GM12878 (cell line): Measurements from ENCODE around the gene GINS1. TPM values are rescaled to one million over a fixed set of nuclear protein-coding genes. Genes with fewer than 3 reads are reported as not detected.

ENCODE experiments used
- ATAC-seq: fragments of 200-7000 bp; cut with Tn5 transposase; 3 replicates; pipeline ENCODE4 v1.9.1; 2020; ENCODE audit warnings: mild to moderate bottlenecking, moderate library complexity
- BruUV-seq: library from RNA; stranded (reverse); fragments of 400-500 nt; replicated peaks from 2 replicates; lab custom pipeline; 2021; lab: Mats Ljungman, UMichigan
- CTCF ChIA-PET: fragments of 300-600 bp; sonication (Branson Sonifier 250); formaldehyde crosslinking; extraction: SDS; loops from one replicate; lab custom pipeline; 2021; ENCODE audit warnings: inconsistent platforms; lab: Yijun Ruan, JAX
- POLR2A ChIA-PET: fragments of 350-600 bp; formaldehyde crosslinking; extraction: SDS; loops from one replicate; lab custom pipeline; 2021; ENCODE audit warnings: inconsistent platforms; lab: Charles Lee
- RAD21 ChIA-PET: fragments of 300-600 bp; sonication (Branson Sonifier 250); formaldehyde crosslinking; loops from one replicate; lab custom pipeline; 2023; ENCODE audit warnings: antibody characterized with exemption; ENCODE audit not compliant: unreplicated experiment; lab: Charles Lee
- SMC1A ChIA-PET: fragments of 300-600 bp; sonication (Branson Sonifier 250); formaldehyde crosslinking; loops from one replicate; lab custom pipeline; 2023; ENCODE audit not compliant: unreplicated experiment, uncharacterized antibody; lab: Charles Lee
- DNase-seq: peaks from one replicate; pipeline ENCODE4 v3.0.0-alpha.2; 2011; ENCODE audit warnings: low read depth, low spot score
- FAIRE-seq: peaks from 3 replicates; lab custom pipeline; 2011; peaks lifted over from hg19 to GRCh38; lab: Jason Lieb, UNC
- H2AFZ ChIP-seq: 2 replicates; pipeline ENCODE4 v1.6.0; 2011; ENCODE audit warnings: low read depth, low read length, control low read depth; ENCODE audit not compliant: control insufficient read depth
- H3K27ac ChIP-seq: 2 replicates; pipeline ENCODE4 v1.5.1; 2011; ENCODE audit warnings: control low read depth; ENCODE audit not compliant: control insufficient read depth, insufficient read depth
- H3K27me3 ChIP-seq, 2 experiments: replicated peaks in 1 of 2; 2 replicates each; pipeline versions ENCODE4 v1.6.0 to v1.6.1; 2011; ENCODE audit warnings: low read length in 1 of 2; ENCODE audit not compliant: control insufficient read depth in 2 of 2, insufficient read depth in 2 of 2
- H3K36me3 ChIP-seq, 2 experiments: 2 replicates each; pipeline ENCODE4 v1.5.1; 2011; ENCODE audit warnings: low read length in 1 of 2; ENCODE audit not compliant: control insufficient read depth in 2 of 2, insufficient read depth in 2 of 2
- H3K4me1 ChIP-seq: 2 replicates; pipeline ENCODE4 v1.6.1; 2011; ENCODE audit warnings: mild to moderate bottlenecking, low read length, moderate library complexity, mixed read lengths; ENCODE audit not compliant: control insufficient read depth, insufficient read depth
- H3K4me2 ChIP-seq: 2 replicates; pipeline ENCODE4 v1.6.0; 2011; ENCODE audit warnings: control low read depth; ENCODE audit not compliant: control insufficient read depth, insufficient read depth
- H3K4me3 ChIP-seq: fragments of 200-600 bp; sonication (generic); 2 replicates; pipeline ENCODE4 v1.5.1; 2016
- H3K79me2 ChIP-seq: 2 replicates; pipeline ENCODE4 v1.6.0; 2011; ENCODE audit warnings: low read length; ENCODE audit not compliant: control insufficient read depth, insufficient read depth
- H3K9ac ChIP-seq: 2 replicates; pipeline ENCODE4 v1.8.0; 2011; ENCODE audit warnings: low read length, control low read depth, mixed read lengths; ENCODE audit not compliant: control insufficient read depth, insufficient read depth
- H3K9me3 ChIP-seq: replicated peaks from 3 replicates; pipeline ENCODE4 v1.5.1; 2011; ENCODE audit warnings: mild to moderate bottlenecking, low read length; ENCODE audit not compliant: control insufficient read depth, insufficient read depth
- H4K20me1 ChIP-seq: 2 replicates; pipeline ENCODE4 v1.6.0; 2011; ENCODE audit not compliant: control insufficient read depth, insufficient read depth
- CBX3 ChIP-seq: fragments of 200-600 bp; sonication (generic); IDR thresholded peaks from 2 replicates; pipeline ENCODE4 v1.6.1; 2016; ENCODE audit warnings: low read depth, borderline replicate concordance
- GATAD2B ChIP-seq: fragments of 450-650 bp; conservative IDR thresholded peaks from 2 replicates; pipeline ENCODE4 v1.6.1; 2017; ENCODE audit warnings: low read depth, mild to moderate bottlenecking, moderate library complexity
- IRF4 ChIP-seq: IDR thresholded peaks from 2 replicates; pipeline ENCODE4 v1.6.1; 2011; ENCODE audit warnings: low read depth, low read length
- KAT2A ChIP-seq: conservative IDR thresholded peaks from 2 replicates; pipeline ENCODE4 v1.6.1; 2011; ENCODE audit warnings: low read depth, low read length; ENCODE audit not compliant: control insufficient read depth
- KDM1A ChIP-seq: fragments of 200-600 bp; sonication (generic); IDR thresholded peaks from 2 replicates; pipeline ENCODE4 v1.6.1; 2016; ENCODE audit warnings: borderline replicate concordance
- MEF2A ChIP-seq: IDR thresholded peaks from 2 replicates; pipeline ENCODE4 v1.6.1; 2011; ENCODE audit warnings: low read depth, mild to moderate bottlenecking, low read length, moderate library complexity; ENCODE audit not compliant: insufficient read depth
- MLLT1 ChIP-seq: fragments of 450-650 bp; IDR thresholded peaks from 2 replicates; pipeline ENCODE4 v1.6.1; 2016; ENCODE audit warnings: mild to moderate bottlenecking
- RCOR1 ChIP-seq: conservative IDR thresholded peaks from 2 replicates; pipeline ENCODE4 v1.6.1; 2012; ENCODE audit warnings: low read depth, low read length, improper control_type of control experiment
- SPI1 ChIP-seq: IDR thresholded peaks from 2 replicates; pipeline ENCODE4 v1.6.1; 2011; ENCODE audit warnings: low read depth, mild to moderate bottlenecking, low read length, moderate library complexity, borderline replicate concordance; ENCODE audit not compliant: insufficient read depth
- STAT3 ChIP-seq: IDR thresholded peaks from 2 replicates; pipeline ENCODE4 v1.6.1; 2011; ENCODE audit warnings: low read depth, low read length, improper control_type of control experiment
- TBL1XR1 ChIP-seq: IDR thresholded peaks from 2 replicates; pipeline ENCODE4 v1.6.1; 2012; ENCODE audit warnings: low read depth, low read length, improper control_type of control experiment
- ZNF207 ChIP-seq: fragments of 450-650 bp; IDR thresholded peaks from 2 replicates; pipeline ENCODE4 v1.6.1; 2014; ENCODE audit warnings: antibody characterized with exemption, mild to moderate bottlenecking, borderline replicate concordance
- ZNF622 ChIP-seq: fragments of 450-650 bp; IDR thresholded peaks from 2 replicates; pipeline ENCODE4 v1.6.1; 2017; ENCODE audit warnings: mild to moderate bottlenecking, inconsistent platforms
- WGBS: methylation state at CpG from one replicate; pipeline ENCODE4 v1.1.6; 2016; ENCODE audit warnings: low lambda C conversion rate; ENCODE audit not compliant: insufficient replicate concordance, insufficient coverage; ENCODE audit errors: missing lambda C conversion rate; 5-methylcytosine and 5-hydroxymethylcytosine counted together
- in situ Hi-C: fragments of 300-500 bp; cut with MboI; formaldehyde crosslinking; loops from 9 replicates; pipeline ENCODE4 v1.14.3; 2018; ENCODE audit warnings: mixed read lengths
- intact Hi-C: fragments of 100-400 bp; cut with micrococcal nuclease; formaldehyde crosslinking; loops from one replicate; pipeline ENCODE4 v1.14.2; 2022; ENCODE audit not compliant: unreplicated experiment
- polyA plus RNA-seq, 11 experiments: library from polyadenylated mRNA; depleted of rRNA in 4 of 11; unstranded in 6 of 11; stranded (reverse) in 5 of 11; fragments of >200 nt; fragmentation: Nextera tagmentation in 4 of 11; fragmentation: Illumina TruSeq in 1 of 11; extraction: Ambion mirVana in 4 of 11; extraction: Trizol in 1 of 11; gene quantifications; 1 replicate in 1 of 11; 2 replicates in 10 of 11; pipeline versions ENCODE4 v1.2.1 to v1.2.3, GENCODE V29; 2011 to 2016; ENCODE audit warnings: inconsistent platforms in 2 of 11, missing spikeins in 2 of 11, low read depth in 1 of 11
- total RNA-seq, 4 experiments: library from RNA; depleted of rRNA in 3 of 4; stranded (reverse); fragments of >200 nt in 3 of 4; fragmentation: Illumina TruSeq in 1 of 4; extraction: Trizol in 1 of 4; gene quantifications; 2 replicates each; pipeline versions ENCODE4 v1.2.1 to v1.2.3, GENCODE V29; 2013 to 2021
- TF ChIP-seq, protein P1 (sequence below), 3 experiments: IDR thresholded peaks in 2 of 3; conservative IDR thresholded peaks in 1 of 3; 2 replicates each; pipeline ENCODE4 v1.5.1; 2011; ENCODE audit warnings: low read depth in 3 of 3, low read length in 3 of 3, mild to moderate bottlenecking in 3 of 3, control low read depth in 2 of 3, moderate library complexity in 2 of 3, inconsistent platforms in 1 of 3, mixed read lengths in 1 of 3; ENCODE audit not compliant: control insufficient read depth in 2 of 3, insufficient read depth in 1 of 3; ENCODE audit errors: extremely low read depth in 1 of 3
- TF ChIP-seq, protein P2 (sequence below): fragments of 150-350 bp; IDR thresholded peaks from 2 replicates; pipeline ENCODE4 v1.6.1; 2016; ENCODE audit warnings: low read depth, low read length

The GINS1 gene
- total and polyA plus RNA-seq, 10 of the 15 experiments (the other 5 are each of a cell fraction or from before 2014, with no cell fraction given), result 13.0 to 44.6 (median 30.3) TPM

- Histone ChIP-seq H3K9ac (no peak overlapping the region), H3K4me2 (no peak overlapping the region), H3K4me1 (no peaks in the 10 kb centered on the region), H3K36me3 (no peaks in the 10 kb centered on the region), H4K20me1 (no peaks in the 10 kb centered on the region), H3K27ac (no peak overlapping the region), H2AFZ (no peak overlapping the region), H3K9me3 (no peaks in the 10 kb centered on the region), H3K79me2 (no peaks in the 10 kb centered on the region), H3K27me3 (no peaks in the 10 kb centered on the region), H3K4me3 (no peak overlapping the region)
- 25% methylated on average over 9 of the region's 9 CpGs for WGBS
- intact Hi-C loops (no loop called here), in situ Hi-C loops (no loop called here)
- no TSS peak for BruUV-seq
- FAIRE-seq (no peak), ATAC-seq (no peak), DNase-seq (no peak)
- ChIA-PET SMC1A (no interaction called here), RAD21 (no interaction called here), POLR2A (no interaction called here), CTCF (no interaction called here)
- no peak for TF ChIP-seq RCOR1
- no peak for TF ChIP-seq KAT2A
- no peak for TF ChIP-seq CBX3
- no peak for TF ChIP-seq GATAD2B
- TF ChIP-seq MLLT1, result no peak
- TF ChIP-seq IRF4, result no peak
- no peak for TF ChIP-seq KDM1A
- TF ChIP-seq, protein P1, sequence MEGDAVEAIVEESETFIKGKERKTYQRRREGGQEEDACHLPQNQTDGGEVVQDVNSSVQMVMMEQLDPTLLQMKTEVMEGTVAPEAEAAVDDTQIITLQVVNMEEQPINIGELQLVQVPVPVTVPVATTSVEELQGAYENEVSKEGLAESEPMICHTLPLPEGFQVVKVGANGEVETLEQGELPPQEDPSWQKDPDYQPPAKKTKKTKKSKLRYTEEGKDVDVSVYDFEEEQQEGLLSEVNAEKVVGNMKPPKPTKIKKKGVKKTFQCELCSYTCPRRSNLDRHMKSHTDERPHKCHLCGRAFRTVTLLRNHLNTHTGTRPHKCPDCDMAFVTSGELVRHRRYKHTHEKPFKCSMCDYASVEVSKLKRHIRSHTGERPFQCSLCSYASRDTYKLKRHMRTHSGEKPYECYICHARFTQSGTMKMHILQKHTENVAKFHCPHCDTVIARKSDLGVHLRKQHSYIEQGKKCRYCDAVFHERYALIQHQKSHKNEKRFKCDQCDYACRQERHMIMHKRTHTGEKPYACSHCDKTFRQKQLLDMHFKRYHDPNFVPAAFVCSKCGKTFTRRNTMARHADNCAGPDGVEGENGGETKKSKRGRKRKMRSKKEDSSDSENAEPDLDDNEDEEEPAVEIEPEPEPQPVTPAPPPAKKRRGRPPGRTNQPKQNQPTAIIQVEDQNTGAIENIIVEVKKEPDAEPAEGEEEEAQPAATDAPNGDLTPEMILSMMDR (IDR thresholded peaks at IDR 0.05 in 2 of 3, conservative IDR thresholded peaks at IDR 0.05 in 1 of 3; ENCODE audit: control insufficient read depth in 2 of 3, extremely low read depth in 1 of 3, insufficient read depth in 1 of 3, low read depth in 3 of 3, low read length in 3 of 3), result no peak
- TF ChIP-seq ZNF622, result no peak
- no peak for TF ChIP-seq MEF2A
- no peak for TF ChIP-seq ZNF207
- no peak for TF ChIP-seq SPI1
- TF ChIP-seq, protein P2, sequence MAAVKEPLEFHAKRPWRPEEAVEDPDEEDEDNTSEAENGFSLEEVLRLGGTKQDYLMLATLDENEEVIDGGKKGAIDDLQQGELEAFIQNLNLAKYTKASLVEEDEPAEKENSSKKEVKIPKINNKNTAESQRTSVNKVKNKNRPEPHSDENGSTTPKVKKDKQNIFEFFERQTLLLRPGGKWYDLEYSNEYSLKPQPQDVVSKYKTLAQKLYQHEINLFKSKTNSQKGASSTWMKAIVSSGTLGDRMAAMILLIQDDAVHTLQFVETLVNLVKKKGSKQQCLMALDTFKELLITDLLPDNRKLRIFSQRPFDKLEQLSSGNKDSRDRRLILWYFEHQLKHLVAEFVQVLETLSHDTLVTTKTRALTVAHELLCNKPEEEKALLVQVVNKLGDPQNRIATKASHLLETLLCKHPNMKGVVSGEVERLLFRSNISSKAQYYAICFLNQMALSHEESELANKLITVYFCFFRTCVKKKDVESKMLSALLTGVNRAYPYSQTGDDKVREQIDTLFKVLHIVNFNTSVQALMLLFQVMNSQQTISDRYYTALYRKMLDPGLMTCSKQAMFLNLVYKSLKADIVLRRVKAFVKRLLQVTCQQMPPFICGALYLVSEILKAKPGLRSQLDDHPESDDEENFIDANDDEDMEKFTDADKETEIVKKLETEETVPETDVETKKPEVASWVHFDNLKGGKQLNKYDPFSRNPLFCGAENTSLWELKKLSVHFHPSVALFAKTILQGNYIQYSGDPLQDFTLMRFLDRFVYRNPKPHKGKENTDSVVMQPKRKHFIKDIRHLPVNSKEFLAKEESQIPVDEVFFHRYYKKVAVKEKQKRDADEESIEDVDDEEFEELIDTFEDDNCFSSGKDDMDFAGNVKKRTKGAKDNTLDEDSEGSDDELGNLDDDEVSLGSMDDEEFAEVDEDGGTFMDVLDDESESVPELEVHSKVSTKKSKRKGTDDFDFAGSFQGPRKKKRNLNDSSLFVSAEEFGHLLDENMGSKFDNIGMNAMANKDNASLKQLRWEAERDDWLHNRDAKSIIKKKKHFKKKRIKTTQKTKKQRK, result no peak
- TF ChIP-seq TBL1XR1, result no peak
- TF ChIP-seq STAT3, result no peak
These were observed 89.5 kb downstream of the GINS1 start for GRCh38 chr20:25496968-25497401.
